AG04450 (cell line): ENCODE measurements around the gene GID8. TPM values are rescaled to one million over a fixed set of nuclear protein-coding genes. Genes with fewer than 3 reads are reported as not detected.

ENCODE experiments used
- CTCF ChIA-PET: fragments of 300-600, 350-600 bp; formaldehyde crosslinking; extraction: SDS; loops from one replicate; lab custom pipeline; 2022; ENCODE audit warnings: antibody characterized with exemption, inconsistent platforms; lab: Charles Lee
- POLR2A ChIA-PET: fragments of 350-600 bp; formaldehyde crosslinking; extraction: SDS; loops from one replicate; lab custom pipeline; 2021; ENCODE audit warnings: antibody characterized with exemption, inconsistent platforms; lab: Yijun Ruan, JAX
- DNase-seq: peaks from one replicate; pipeline ENCODE4 v3.0.0-alpha.2; 2011; ENCODE audit warnings: low read depth, low spot score
- H3K27ac ChIP-seq: one replicate; pipeline ENCODE4 v1.5.1; 2012; ENCODE audit warnings: low read depth, low read length, control low read depth
- H3K27me3 ChIP-seq: one replicate; pipeline ENCODE4 v1.6.0; 2012; ENCODE audit warnings: low read length; ENCODE audit not compliant: control insufficient read depth, insufficient read depth
- H3K4me3 ChIP-seq: 2 replicates; pipeline ENCODE4 v1.5.1; 2011; ENCODE audit warnings: mild to moderate bottlenecking, low read depth, low read length, control low read depth
- H3K9me3 ChIP-seq: 2 replicates; pipeline ENCODE4 v1.5.1; 2012; ENCODE audit warnings: low read length; ENCODE audit not compliant: control insufficient read depth, insufficient read depth
- polyA plus RNA-seq: library from polyadenylated mRNA; depleted of rRNA; stranded (reverse); fragments of >200 nt; gene quantifications from 2 replicates; pipeline ENCODE4 v1.2.3, GENCODE V29; 2011; rRNA removed
- TF ChIP-seq, protein P1 (sequence below): IDR thresholded peaks from 2 replicates; pipeline ENCODE4 v1.5.1; 2011; ENCODE audit warnings: low read depth, low read length, control low read depth, inconsistent platforms

Gene GID8
- polyA plus RNA-seq, 1 experiment = 24.4 TPM

DNA sequence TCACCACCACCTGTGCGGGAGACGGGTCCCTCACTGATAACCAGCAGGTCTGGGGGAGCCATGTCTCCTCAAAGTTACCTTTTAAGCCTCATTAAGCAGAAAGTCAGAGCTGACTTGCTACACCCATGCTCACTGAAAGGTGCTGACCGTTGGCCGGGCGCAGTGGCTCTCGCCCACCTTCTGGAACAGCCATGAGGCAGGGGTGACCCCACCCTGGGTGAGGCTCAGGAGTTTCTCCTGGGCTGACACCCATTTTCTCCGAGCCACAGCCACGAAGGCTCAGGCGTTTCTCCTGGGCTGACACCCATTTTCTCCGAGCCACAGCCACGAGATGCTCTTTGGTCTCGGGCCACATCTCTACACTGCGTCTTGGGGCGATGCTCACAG, 58.6 kb downstream of the GID8 start:
- Histone ChIP-seq H3K27ac (no peak overlapping the region), H3K27me3 (peaks cover 60% of the 10 kb centered on the region), H3K9me3 (no peaks in the 10 kb centered on the region; the same call in 1 of the 2 replicates), H3K4me3 (no peak overlapping the region)
- ChIA-PET POLR2A (no interaction called here), CTCF (no interaction called here)
- DNase-seq = no peak
- TF ChIP-seq, protein P1, sequence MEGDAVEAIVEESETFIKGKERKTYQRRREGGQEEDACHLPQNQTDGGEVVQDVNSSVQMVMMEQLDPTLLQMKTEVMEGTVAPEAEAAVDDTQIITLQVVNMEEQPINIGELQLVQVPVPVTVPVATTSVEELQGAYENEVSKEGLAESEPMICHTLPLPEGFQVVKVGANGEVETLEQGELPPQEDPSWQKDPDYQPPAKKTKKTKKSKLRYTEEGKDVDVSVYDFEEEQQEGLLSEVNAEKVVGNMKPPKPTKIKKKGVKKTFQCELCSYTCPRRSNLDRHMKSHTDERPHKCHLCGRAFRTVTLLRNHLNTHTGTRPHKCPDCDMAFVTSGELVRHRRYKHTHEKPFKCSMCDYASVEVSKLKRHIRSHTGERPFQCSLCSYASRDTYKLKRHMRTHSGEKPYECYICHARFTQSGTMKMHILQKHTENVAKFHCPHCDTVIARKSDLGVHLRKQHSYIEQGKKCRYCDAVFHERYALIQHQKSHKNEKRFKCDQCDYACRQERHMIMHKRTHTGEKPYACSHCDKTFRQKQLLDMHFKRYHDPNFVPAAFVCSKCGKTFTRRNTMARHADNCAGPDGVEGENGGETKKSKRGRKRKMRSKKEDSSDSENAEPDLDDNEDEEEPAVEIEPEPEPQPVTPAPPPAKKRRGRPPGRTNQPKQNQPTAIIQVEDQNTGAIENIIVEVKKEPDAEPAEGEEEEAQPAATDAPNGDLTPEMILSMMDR = no peak

DNA sequence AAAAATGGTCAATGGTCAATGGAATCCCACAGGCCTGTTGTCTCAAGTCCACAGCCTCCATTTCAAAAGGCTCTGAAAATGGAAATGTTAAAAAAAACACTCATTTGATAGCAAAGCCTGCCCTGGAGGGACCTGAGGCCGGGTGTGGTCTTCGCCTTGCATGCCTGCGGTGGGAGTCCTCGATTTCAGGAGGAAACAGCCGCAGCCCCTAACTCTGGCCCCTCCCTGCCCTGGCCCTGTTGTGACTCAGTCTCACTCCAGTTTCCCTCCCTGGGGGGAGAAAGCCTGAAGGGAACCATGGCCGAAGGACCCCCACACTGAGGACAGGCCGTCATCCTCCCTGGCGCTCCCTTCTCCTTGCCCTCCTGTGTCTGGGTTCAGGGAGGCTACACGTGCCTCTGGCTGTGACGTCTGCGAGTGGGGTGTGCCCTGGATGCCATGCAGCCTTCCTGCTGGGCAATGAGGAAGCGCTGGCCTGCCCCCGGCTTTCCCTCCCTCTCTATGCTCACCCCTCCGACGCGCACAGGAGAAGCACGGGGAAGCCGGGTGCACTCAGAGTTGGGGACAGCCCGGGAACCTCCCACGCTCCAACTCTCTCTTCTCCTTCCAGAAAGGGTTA, 59.6 kb downstream of the GID8 start:
- Histone ChIP-seq H3K9me3 (no peaks in the 10 kb centered on the region; the same call in 1 of the 2 replicates), H3K27ac (no peak overlapping the region), H3K4me3 (no peak overlapping the region), H3K27me3 (peaks cover 64% of the 10 kb centered on the region)
- CTCF ChIA-PET = no interaction called here
- DNase-seq = no peak
- POLR2A ChIA-PET = no interaction called here
- TF ChIP-seq, protein P1 = no peak

Other genes starting within 250 kb of the GID8 start
- gene NTSR1, start 229.3 kb upstream of the GID8 start, polyA plus RNA-seq = 0.09 and 0.12 TPM in 2 replicates
- gene MRGBP, start 141.7 kb upstream of the GID8 start, polyA plus RNA-seq = 13.4 and 14.4 TPM in 2 replicates
- gene OGFR, start 133.3 kb upstream of the GID8 start, polyA plus RNA-seq = 19.7 and 21.7 TPM in 2 replicates
- 0.69 and 0.98 TPM in 2 replicates for gene COL9A3, start 121.1 kb upstream of the GID8 start, polyA plus RNA-seq
- gene TCFL5, start 76.3 kb upstream of the GID8 start, polyA plus RNA-seq = 8.7 and 9.9 TPM in 2 replicates
- 22.1 and 25.9 TPM in 2 replicates for gene DIDO1, start 11.6 kb upstream of the GID8 start, polyA plus RNA-seq
- gene SLC17A9, start 14.6 kb downstream of the GID8 start, polyA plus RNA-seq = 2.2 TPM in 2 replicates
- gene BHLHE23, start 68.8 kb downstream of the GID8 start, polyA plus RNA-seq = not detected in 2 replicates